HG03039 (cell line): ENCODE results near the gene ALPK3.
"Not testable (repeated sequence)": the region's sequence is repeated elsewhere in the genome, so short reads cannot be mapped to it uniquely, and the experiment has no call there.

Source experiments
- ATAC-seq: cut with Tn5 transposase; IDR thresholded peaks from one replicate; pipeline ENCODE4 v1.9.1; 2021; ENCODE audit warnings: mild to moderate bottlenecking, moderate library complexity; ENCODE audit not compliant: unreplicated experiment

The ALPK3 gene

GRCh38 chr15:84872009-84872910 lies 55.1 kb downstream of the ALPK3 start:
- ATAC-seq = no peak

GRCh38 chr15:84873997-84874396 lies 56.8 kb downstream of the ALPK3 start:
- no peak for ATAC-seq

- no peak for ATAC-seq
These were observed 58.0 kb downstream of the ALPK3 start for GRCh38 chr15:84874981-84875699.

- ATAC-seq = no peak
These were observed 59.1 kb downstream of the ALPK3 start for GRCh38 chr15:84876269-84876668.

GRCh38 chr15:84877701-84878100 lies 60.5 kb downstream of the ALPK3 start:
- not testable (repeated sequence) for ATAC-seq

GRCh38 chr15:84878504-84878903 lies 61.3 kb downstream of the ALPK3 start:
- ATAC-seq = no peak

- no peak for ATAC-seq
These were observed 62.1 kb downstream of the ALPK3 start for GRCh38 chr15:84879088-84879780.

- ATAC-seq = no peak
These were observed 62.9 kb downstream of the ALPK3 start for GRCh38 chr15:84880007-84880406.

GRCh38 chr15:84880822-84881519 lies 63.8 kb downstream of the ALPK3 start:
- ATAC-seq = no peak

GRCh38 chr15:84881520-84881830 lies 64.3 kb downstream of the ALPK3 start:
- no peak for ATAC-seq

- no peak for ATAC-seq
These were observed 66.3 kb downstream of the ALPK3 start for GRCh38 chr15:84883466-84883865.

- ATAC-seq = no peak
These were observed 67.0 kb downstream of the ALPK3 start, which contains the start of gene SLC28A1 for GRCh38 chr15:84883916-84884781. Gene SLC28A1, plus strand, starts transcription at chr15:84884662. Its CDS starts 3,099 bp downstream, at chr15:84887761.

GRCh38 chr15:84885801-84886200 lies 68.6 kb downstream of the ALPK3 start:
- no peak for ATAC-seq

- ATAC-seq = no peak
These were observed 69.2 kb downstream of the ALPK3 start for GRCh38 chr15:84886211-84886983.

- ATAC-seq = no peak
These were observed 69.8 kb downstream of the ALPK3 start for GRCh38 chr15:84886984-84887299.

- ATAC-seq = no peak
These were observed 70.8 kb downstream of the ALPK3 start for GRCh38 chr15:84887938-84888337.

GRCh38 chr15:84888639-84889038 lies 71.5 kb downstream of the ALPK3 start:
- ATAC-seq = no peak

GRCh38 chr15:84889313-84889990 lies 72.3 kb downstream of the ALPK3 start:
- ATAC-seq = no peak
